Measurements from ENCODE around the gene TRIM68. TPM values are rescaled to one million over a fixed set of nuclear protein-coding genes. Genes with fewer than 3 reads are reported as not detected.

Gene TRIM68
- total RNA-seq, 2 donors from 2014 or later = 11.3 to 13.8 TPM

- H3K4me3 Mint-ChIP-seq = no peak overlapping the region
- no peak for DNase-seq
- no peaks in the 10 kb centered on the region for H3K27me3 Mint-ChIP-seq (ENCODE audit: insufficient read depth)
- H3K4me1 Mint-ChIP-seq = peaks cover 15% of the 10 kb centered on the region
- WGBS, 2 experiments (ENCODE audit: insufficient coverage in 1 of 2, insufficient read length in 1 of 2) = 97 to 100% methylated on average over 1 to 2 of the region's 2 CpGs
- Histone ChIP-seq H3K36me3 (ENCODE audit: control insufficient read depth, insufficient read depth, low read length) (no peaks in the 10 kb centered on the region), H3K27me3 (ENCODE audit: control insufficient read depth, insufficient read depth, low read length, poor library complexity, severe bottlenecking) (no peaks in the 10 kb centered on the region), H3K27ac (ENCODE audit: low read depth, low read length) (no peak overlapping the region), H3K4me3 (ENCODE audit: low read length) (no peak overlapping the region), H3K9me3 (ENCODE audit: control insufficient read depth, low read length) (no peaks in the 10 kb centered on the region), H3K4me1 (ENCODE audit: control insufficient read depth, insufficient read depth, low read length) (no peaks in the 10 kb centered on the region), H3K9ac (ENCODE audit: extremely low read depth, low read length, poor library complexity, severe bottlenecking) (no peak overlapping the region)
- H3K9me3 Mint-ChIP-seq = no peaks in the 10 kb centered on the region
- TF ChIP-seq CTCF (conservative IDR thresholded peaks at IDR 0.05) = no peak
- no peaks in the 10 kb centered on the region for H3K36me3 Mint-ChIP-seq (ENCODE audit: low read depth)
- no peak overlapping the region for H3K27ac Mint-ChIP-seq
These were observed 30.3 kb downstream of the TRIM68 start for GRCh38 chr11:4577761-4578160.

- Histone ChIP-seq H3K4me1 (ENCODE audit: control insufficient read depth, insufficient read depth, low read length) (no peaks in the 10 kb centered on the region), H3K27me3 (ENCODE audit: control insufficient read depth, insufficient read depth, low read length, poor library complexity, severe bottlenecking) (no peaks in the 10 kb centered on the region), H3K4me3 (ENCODE audit: low read length) (no peak overlapping the region), H3K9me3 (ENCODE audit: control insufficient read depth, low read length) (no peaks in the 10 kb centered on the region), H3K36me3 (ENCODE audit: control insufficient read depth, insufficient read depth, low read length) (no peaks in the 10 kb centered on the region), H3K9ac (ENCODE audit: extremely low read depth, low read length, poor library complexity, severe bottlenecking) (no peak overlapping the region), H3K27ac (ENCODE audit: low read depth, low read length) (no peak overlapping the region)
- no peak for TF ChIP-seq CTCF (conservative IDR thresholded peaks at IDR 0.05)
- no peak overlapping the region for H3K4me3 Mint-ChIP-seq
- no peaks in the 10 kb centered on the region for H3K27me3 Mint-ChIP-seq (ENCODE audit: insufficient read depth)
- WGBS, 2 experiments (ENCODE audit: insufficient coverage in 1 of 2, insufficient read length in 1 of 2) = 81 to 83% methylated on average over 2 to 3 of the region's 3 CpGs
- H3K27ac Mint-ChIP-seq = no peak overlapping the region
- H3K36me3 Mint-ChIP-seq (ENCODE audit: low read depth) = no peaks in the 10 kb centered on the region
- peaks cover 15% of the 10 kb centered on the region for H3K4me1 Mint-ChIP-seq
- H3K9me3 Mint-ChIP-seq = no peaks in the 10 kb centered on the region
- no peak for DNase-seq
These were observed 31.2 kb downstream of the TRIM68 start for GRCh38 chr11:4576880-4577279.

- H3K4me3 Mint-ChIP-seq = no peak overlapping the region
- 88% methylated on average over 10 to 18 of the region's 18 CpGs for WGBS, 2 experiments (ENCODE audit: insufficient coverage in 1 of 2, insufficient read length in 1 of 2)
- peak overlapping the region; percentile 44 for H3K4me3 ChIP-seq (ENCODE audit: low read length)
- no peaks in the 10 kb centered on the region for H3K4me1 ChIP-seq (ENCODE audit: control insufficient read depth, insufficient read depth, low read length)
- H3K27ac ChIP-seq (ENCODE audit: low read depth, low read length) = no peak overlapping the region
- H3K4me1 Mint-ChIP-seq = no peaks in the 10 kb centered on the region
- no peaks in the 10 kb centered on the region for H3K27me3 ChIP-seq (ENCODE audit: control insufficient read depth, insufficient read depth, low read length, poor library complexity, severe bottlenecking)
- no peak for TF ChIP-seq CTCF (conservative IDR thresholded peaks at IDR 0.05)
- no peaks in the 10 kb centered on the region for H3K27me3 Mint-ChIP-seq (ENCODE audit: insufficient read depth)
- no peak overlapping the region for H3K27ac Mint-ChIP-seq
- H3K9me3 ChIP-seq (ENCODE audit: control insufficient read depth, low read length) = peaks cover 19% of the 10 kb centered on the region
- DNase-seq = no peak
- no peaks in the 10 kb centered on the region for H3K36me3 ChIP-seq (ENCODE audit: control insufficient read depth, insufficient read depth, low read length)
- H3K36me3 Mint-ChIP-seq (ENCODE audit: low read depth) = no peaks in the 10 kb centered on the region
- H3K9me3 Mint-ChIP-seq = peaks cover 25% of the 10 kb centered on the region
- H3K9ac ChIP-seq (ENCODE audit: extremely low read depth, low read length, poor library complexity, severe bottlenecking) = no peak overlapping the region
These were observed 39.0 kb downstream of the TRIM68 start for GRCh38 chr11:4569075-4569474.
